Smooth muscle cell (in vitro differentiated cells): ENCODE results near the gene VPS13A. TPM values are rescaled to one million over a fixed set of nuclear protein-coding genes. Genes with fewer than 3 reads are reported as not detected.

Experiments used
- DNase-seq: peaks from one replicate; lab custom pipeline; 2025; ENCODE audit not compliant: unreplicated experiment; lab: John Stamatoyannopoulos, UW
- H2AFZ ChIP-seq: fragments of 200-600 bp; sonication (generic); 2 replicates; pipeline ENCODE4 v1.6.0; 2016; ENCODE audit warnings: antibody characterized with exemption, low read depth, mild to moderate bottlenecking
- H3F3A ChIP-seq: fragments of 200-600 bp; sonication (generic); 2 replicates; pipeline ENCODE4 v1.6.0; 2017; ENCODE audit warnings: antibody characterized with exemption, low read depth
- H3K27ac ChIP-seq: fragments of 200-600 bp; sonication (generic); 2 replicates; pipeline ENCODE4 v1.5.1; 2016; ENCODE audit warnings: low read depth, mild to moderate bottlenecking
- H3K27me3 ChIP-seq: fragments of 200-600 bp; sonication (generic); 2 replicates; pipeline ENCODE4 v1.6.1; 2016; ENCODE audit warnings: low read depth, mild to moderate bottlenecking
- H3K36me3 ChIP-seq: fragments of 200-600 bp; sonication (generic); 2 replicates; pipeline ENCODE4 v1.5.1; 2016; ENCODE audit warnings: low read depth
- H3K4me1 ChIP-seq: fragments of 200-600 bp; sonication (generic); 2 replicates; pipeline ENCODE4 v1.5.1; 2016; ENCODE audit warnings: low read depth
- H3K4me2 ChIP-seq: fragments of 200-600 bp; sonication (generic); 2 replicates; pipeline ENCODE4 v1.6.0; 2016; ENCODE audit warnings: mild to moderate bottlenecking
- H3K4me3 ChIP-seq: fragments of 200-600 bp; sonication (generic); 2 replicates; pipeline ENCODE4 v1.5.1; 2016; ENCODE audit warnings: mild to moderate bottlenecking
- H3K79me2 ChIP-seq: fragments of 200-600 bp; sonication (generic); 2 replicates; pipeline ENCODE4 v1.6.0; 2016; ENCODE audit warnings: low read depth, mild to moderate bottlenecking
- H3K9ac ChIP-seq: fragments of 200-600 bp; sonication (generic); 2 replicates; pipeline ENCODE4 v1.6.0; 2016; ENCODE audit warnings: low read depth
- H3K9me3 ChIP-seq: fragments of 200-600 bp; sonication (generic); replicated peaks from 2 replicates; pipeline ENCODE4 v1.5.1; 2016; ENCODE audit warnings: low read depth
- H4K20me1 ChIP-seq: fragments of 200-600 bp; sonication (generic); 2 replicates; pipeline ENCODE4 v1.6.0; 2016; ENCODE audit warnings: low read depth
- CTCF ChIP-seq: fragments of 200-600 bp; sonication (generic); IDR thresholded peaks from 2 replicates; pipeline ENCODE4 v1.5.1; 2017; ENCODE audit warnings: borderline replicate concordance, mild to moderate bottlenecking, antibody characterized with exemption; ENCODE audit not compliant: insufficient read depth, poor library complexity, severe bottlenecking
- WGBS: methylation state at CpG from one replicate; pipeline ENCODE4 v1.1.7; 2016; ENCODE audit warnings: low lambda C conversion rate; 5-methylcytosine and 5-hydroxymethylcytosine counted together
- polyA plus RNA-seq: library from polyadenylated mRNA; unstranded; fragments of >200 nt; fragmentation: Nextera tagmentation; extraction: Ambion mirVana; gene quantifications from 2 replicates; pipeline ENCODE4 v1.2.1, GENCODE V29; 2016
- total RNA-seq: library from RNA; depleted of rRNA; stranded (reverse); fragments of >200 nt; gene quantifications from 2 replicates; pipeline ENCODE4 v1.2.3, GENCODE V29; 2014

VPS13A gene
- total and polyA plus RNA-seq, 2 experiments from 2014 or later, result 1.6 to 17.0 TPM

GRCh38 chr9:77175151-77175550 lies 2.2 kb upstream of the VPS13A start:
- Histone ChIP-seq H2AFZ (no peak overlapping the region), H3K36me3 (no peaks in the 10 kb centered on the region), H3F3A (peaks cover 9% of the 10 kb centered on the region), H3K4me2 (no peak overlapping the region), H3K27ac (no peak overlapping the region), H3K4me1 (peaks cover 9% of the 10 kb centered on the region), H3K4me3 (no peak overlapping the region), H3K9ac (no peak overlapping the region), H3K79me2 (peaks cover 6% of the 10 kb centered on the region), H3K9me3 (no peaks in the 10 kb centered on the region), H4K20me1 (no peaks in the 10 kb centered on the region), H3K27me3 (no peaks in the 10 kb centered on the region)
- no peak for TF ChIP-seq CTCF
- no peak for DNase-seq
- WGBS, result 81% methylated on average over 2 of the region's 2 CpGs

GRCh38 chr9:77176106-77176505 lies 1.2 kb upstream of the VPS13A start:
- Histone ChIP-seq H3K4me2 (no peak overlapping the region), H3K4me1 (peaks cover 9% of the 10 kb centered on the region), H3K27ac (no peak overlapping the region), H3F3A (peaks cover 9% of the 10 kb centered on the region), H3K79me2 (peaks cover 15% of the 10 kb centered on the region), H3K4me3 (no peak overlapping the region), H2AFZ (no peak overlapping the region), H3K9me3 (no peaks in the 10 kb centered on the region), H3K27me3 (no peaks in the 10 kb centered on the region), H3K9ac (no peak overlapping the region), H4K20me1 (no peaks in the 10 kb centered on the region), H3K36me3 (no peaks in the 10 kb centered on the region)
- WGBS, result 80% methylated on average over 4 of the region's 4 CpGs
- no peak for DNase-seq
- TF ChIP-seq CTCF, result no peak

- 3% methylated on average over 10 of the region's 10 CpGs for whole genome bisulfite sequencing
- peak overlapping the region; percentile 99 for H3K4me2 ChIP-seq
- H3K27ac ChIP-seq, result no peak overlapping the region
- H3F3A ChIP-seq, result peaks cover 9% of the 10 kb centered on the region
- H3K9me3 ChIP-seq, result no peaks in the 10 kb centered on the region
- no peaks in the 10 kb centered on the region for H3K36me3 ChIP-seq
- peak overlapping the region; percentile 94 for H3K4me3 ChIP-seq
- peak overlapping the region; percentile 97 for H2AFZ ChIP-seq
- no peak for TF ChIP-seq CTCF
- H4K20me1 ChIP-seq, result no peaks in the 10 kb centered on the region
- H3K27me3 ChIP-seq, result no peaks in the 10 kb centered on the region
- DNase-seq, result no peak
- H3K4me1 ChIP-seq, result peaks cover 9% of the 10 kb centered on the region
- H3K79me2 ChIP-seq, result peaks cover 19% of the 10 kb centered on the region
- peak overlapping the region; percentile 26 for H3K9ac ChIP-seq
Observed at GRCh38 chr9:77176686-77177142, 620 bp upstream of the VPS13A start.
